Transverse colon (tissue), 4 donors: ENCODE measurements around the gene KNOP1. TPM values are rescaled to one million over a fixed set of nuclear protein-coding genes. Genes with fewer than 3 reads are reported as not detected.
A peak's percentile ranks its signal among the peaks of the same experiment; 100 is the strongest.

Experiments
- DNase-seq: peaks from one replicate; pipeline ENCODE4 v3.0.0-alpha.2; 2019
- H3K27ac ChIP-seq, 4 donors: fragments of 200-600 bp; sonication (generic); 2 replicates each; pipeline ENCODE4 v1.5.1; 2016 to 2018; ENCODE audit warnings: inconsistent platforms in 4 of 4
- H3K27me3 ChIP-seq: fragments of 200-600 bp; sonication (generic); 2 replicates; pipeline ENCODE4 v1.5.1; 2017; ENCODE audit warnings: inconsistent platforms
- H3K36me3 ChIP-seq, 4 donors: fragments of 200-600 bp; sonication (generic); 2 replicates each; pipeline ENCODE4 v1.5.1; 2017 to 2019; ENCODE audit warnings: inconsistent platforms in 4 of 4
- H3K4me1 ChIP-seq, 4 donors: fragments of 200-600 bp; sonication (generic); 2 replicates each; pipeline ENCODE4 v1.5.1; 2017 to 2020; ENCODE audit warnings: inconsistent platforms in 4 of 4
- H3K4me3 ChIP-seq, 4 donors: fragments of 200-600 bp; sonication (generic); 1 replicate in 1 of 4; 2 replicates in 3 of 4; pipeline versions ENCODE4 v1.5.1 to v1.6.1; 2017 to 2019; ENCODE audit warnings: inconsistent platforms in 4 of 4
- H3K9me3 ChIP-seq, 2 donors: fragments of 200-600 bp; sonication (generic); 2 replicates each; pipeline ENCODE4 v1.5.1; 2017 to 2019; ENCODE audit warnings: inconsistent platforms in 2 of 2
- CTCF ChIP-seq, 5 experiments: fragments of 200-600 bp in 3 of 5; fragments of 450-650 bp in 2 of 5; sonication (generic) in 3 of 5; IDR thresholded peaks; 1 replicate in 2 of 5; 2 replicates in 3 of 5; pipeline ENCODE4 v1.5.1; 2016 to 2017; ENCODE audit warnings: antibody characterized with exemption in 5 of 5, inconsistent platforms in 3 of 5, mild to moderate bottlenecking in 2 of 5, moderate library complexity in 1 of 5
- EP300 ChIP-seq: sonication (generic); formaldehyde crosslinking; IDR thresholded peaks from one replicate; pipeline ENCODE4 v1.6.1; 2017; ENCODE audit warnings: antibody characterized with exemption, low read depth
- POLR2A ChIP-seq: fragments of 450-650 bp; IDR thresholded peaks from one replicate; pipeline ENCODE4 v1.6.1; 2016; ENCODE audit warnings: antibody characterized with exemption, mild to moderate bottlenecking, moderate library complexity
- POLR2AphosphoS5 ChIP-seq, 3 donors: sonication (generic); formaldehyde crosslinking; IDR thresholded peaks; one replicate each; pipeline ENCODE4 v1.6.1; 2016; ENCODE audit warnings: antibody characterized with exemption in 3 of 3
- WGBS, 2 donors: methylation state at CpG; one replicate each; pipeline ENCODE4 v1.1.5; 2018; ENCODE audit warnings: low coverage in 1 of 2; 5-methylcytosine and 5-hydroxymethylcytosine counted together
- in situ Hi-C, 4 donors: fragments of 200-750 bp; cut with MboI; loops; one replicate each; pipeline versions ENCODE4 v1.15.0 to v1.15.1; 2017; ENCODE audit warnings: low sequenced_read_pairs in 3 of 4, low pct_ligation_motif_present in 1 of 4, low pct_unique_long_range_greater_than_20kb in 1 of 4
- intact Hi-C: fragments of 100-400 bp; cut with DNase I; formaldehyde crosslinking; loops from one replicate; pipeline ENCODE4 v1.15.1; 2023; ENCODE audit warnings: low total_unique reads
- total RNA-seq, 4 donors: library from RNA; depleted of rRNA; stranded (reverse); fragments of >200 nt; gene quantifications; one replicate each; pipeline ENCODE4 v1.1.0, GENCODE V29; 2016

KNOP1 gene
- total RNA-seq, 4 donors from 2014 or later = 4.4 to 25.8 (median 12.7) TPM

GRCh38 chr16:19698480-19699465, 19.3 kb downstream of the KNOP1 start:
- Histone ChIP-seq H3K36me3 (peaks cover 0 to 7% (median 0%) of the 10 kb centered on the region in 4 donors), H3K27ac (peak overlapping the region; percentile 71 to 80 (median 77)), H3K4me3 (no peak overlapping the region), H3K4me1 (peaks cover 24 to 62% (median 44%) of the 10 kb centered on the region in 4 donors), H3K9me3 (no peaks in the 10 kb centered on the region), H3K27me3 (no peaks in the 10 kb centered on the region)
- WGBS, 2 donors = 80 to 87% methylated on average over 2 to 19 of the region's 19 CpGs
- in situ Hi-C loops = loop anchor here in 1 of 4 donors (25.0 kb wide), 1 partner anchor 111 kb away; no protein-coding TSS in a partner anchor
- DNase-seq = no peak
- intact Hi-C loops = no loop called here
- TF ChIP-seq EP300 (no peak), POLR2A (no peak), POLR2AphosphoS5 (IDR thresholded peaks at IDR 0.05) (no peak), CTCF (IDR thresholded peaks at IDR 0.05) (no peak)

- intact Hi-C loops = no loop called here
- Histone ChIP-seq H3K4me1 (peaks cover 24 to 62% (median 44%) of the 10 kb centered on the region in 4 donors), H3K4me3 (no peak overlapping the region), H3K36me3 (peaks cover 0 to 7% (median 0%) of the 10 kb centered on the region in 4 donors), H3K27ac (peak overlapping the region; percentile 71 to 80 (median 77)), H3K9me3 (no peaks in the 10 kb centered on the region), H3K27me3 (no peaks in the 10 kb centered on the region)
- TF ChIP-seq POLR2A (no peak), POLR2AphosphoS5 (IDR thresholded peaks at IDR 0.05) (no peak), EP300 (no peak)
- WGBS, 2 donors = 71% methylated on average over 8 of the region's 8 CpGs; no CpG with 5 or more reads in 1 of the 2 donors
- DNase-seq = peak; percentile 45
- in situ Hi-C loops = loop anchor here in 1 of 4 donors (25.0 kb wide), 1 partner anchor 111 kb away; no protein-coding TSS in a partner anchor
Measured at GRCh38 chr16:19697756-19698318, 20.2 kb downstream of the KNOP1 start.

- TF ChIP-seq POLR2AphosphoS5 (IDR thresholded peaks at IDR 0.05) (no peak), EP300 (no peak), POLR2A (no peak), CTCF (IDR thresholded peaks at IDR 0.05) (no peak)
- intact Hi-C loops (no loop called here), in situ Hi-C loops (loop anchor here in 1 of 4 donors (25.0 kb wide), 1 partner anchor 110 kb away; no protein-coding TSS in a partner anchor)
- DNase-seq = no peak
- H3K36me3 ChIP-seq = peaks cover 0 to 4% (median 0%) of the 10 kb centered on the region in 4 donors
- no peak overlapping the region for H3K4me3 ChIP-seq
- H3K27me3 ChIP-seq = no peaks in the 10 kb centered on the region
- peak overlapping the region; percentile 71 to 80 (median 77) for H3K27ac ChIP-seq
- WGBS, 2 donors = 93% methylated on average over 15 of the region's 15 CpGs; no CpG with 5 or more reads in 1 of the 2 donors
- peaks cover 24 to 62% (median 44%) of the 10 kb centered on the region in 4 donors for H3K4me1 ChIP-seq
- no peaks in the 10 kb centered on the region for H3K9me3 ChIP-seq
Measured at GRCh38 chr16:19696961-19697360, 21.1 kb downstream of the KNOP1 start.

GRCh38 chr16:19696328-19696727, 21.7 kb downstream of the KNOP1 start:
- Histone ChIP-seq H3K27me3 (no peaks in the 10 kb centered on the region), H3K36me3 (peaks cover 0 to 10% (median 0%) of the 10 kb centered on the region in 4 donors), H3K4me1 (peaks cover 24 to 62% (median 44%) of the 10 kb centered on the region in 4 donors), H3K27ac (peak overlapping the region; percentile 71 to 80 (median 77)), H3K9me3 (no peaks in the 10 kb centered on the region), H3K4me3 (no peak overlapping the region)
- WGBS, 2 donors = 13% methylated on average over 6 to 10 of the region's 10 CpGs
- in situ Hi-C loops (loop anchor here in 1 of 4 donors (25.0 kb wide), 1 partner anchor 109 kb away; no protein-coding TSS in a partner anchor), intact Hi-C loops (no loop called here)
- DNase-seq = peak; percentile 92
- TF ChIP-seq CTCF (IDR thresholded peaks at IDR 0.05) = no peak
- TF ChIP-seq POLR2AphosphoS5 (IDR thresholded peaks at IDR 0.05) = peak in 2 of 3 donors; percentile 31 to 53
